Ishikawa (cell line): Measurements from ENCODE around the gene ATP1B3.

ENCODE experiments used
- CEBPB ChIP-seq: IDR thresholded peaks from 2 replicates; pipeline ENCODE4 v1.6.1; 2012
- CREB1 ChIP-seq: IDR thresholded peaks from 2 replicates; pipeline ENCODE4 v1.6.1; 2012; ENCODE audit warnings: low read depth
- EGR1 ChIP-seq: IDR thresholded peaks from 2 replicates; pipeline ENCODE4 v1.6.1; 2012
- TF ChIP-seq, protein P1 (sequence below): IDR thresholded peaks from 2 replicates; pipeline ENCODE4 v1.6.1; 2012
- TF ChIP-seq, protein P2 (sequence below): IDR thresholded peaks from 2 replicates; pipeline ENCODE4 v1.6.1; 2012; ENCODE audit warnings: low read depth, mild to moderate bottlenecking

DNA sequence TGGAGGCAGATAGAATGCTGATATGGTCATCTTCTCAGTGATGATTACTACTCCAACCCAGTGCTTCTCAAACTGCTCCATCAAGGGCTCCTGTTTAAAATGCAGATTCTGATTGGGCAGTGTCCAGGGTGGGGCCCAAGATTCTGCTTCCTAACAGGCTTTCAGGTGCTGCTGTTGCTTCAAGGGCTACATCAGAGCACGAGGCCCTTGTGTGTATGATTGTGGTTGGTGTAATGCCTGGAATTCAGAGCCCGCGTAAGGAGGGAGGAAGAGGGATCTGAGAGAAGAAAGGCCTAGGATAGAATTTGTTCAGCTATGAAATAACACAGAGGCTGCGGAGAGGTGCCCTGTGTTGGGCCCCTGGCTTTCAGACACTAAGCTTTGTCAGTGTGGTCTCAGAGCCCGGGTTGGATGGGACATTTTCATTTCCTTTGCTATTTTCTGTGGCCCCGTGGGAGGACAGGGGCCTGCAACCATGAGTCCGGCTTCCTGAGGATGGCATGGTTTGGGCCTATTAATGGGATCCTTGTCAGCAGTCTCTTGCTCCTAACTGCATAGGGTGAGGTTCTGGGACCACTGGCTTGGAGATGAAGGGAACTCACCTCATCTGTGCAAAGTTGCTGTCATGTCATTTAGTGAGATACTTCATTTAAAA, 53.0 kb downstream of the ATP1B3 start:
- TF ChIP-seq, protein P1, sequence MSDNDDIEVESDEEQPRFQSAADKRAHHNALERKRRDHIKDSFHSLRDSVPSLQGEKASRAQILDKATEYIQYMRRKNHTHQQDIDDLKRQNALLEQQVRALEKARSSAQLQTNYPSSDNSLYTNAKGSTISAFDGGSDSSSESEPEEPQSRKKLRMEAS, result no peak
- TF ChIP-seq EGR1 (no peak), CREB1 (no peak), CEBPB (no peak)
- TF ChIP-seq, protein P2, sequence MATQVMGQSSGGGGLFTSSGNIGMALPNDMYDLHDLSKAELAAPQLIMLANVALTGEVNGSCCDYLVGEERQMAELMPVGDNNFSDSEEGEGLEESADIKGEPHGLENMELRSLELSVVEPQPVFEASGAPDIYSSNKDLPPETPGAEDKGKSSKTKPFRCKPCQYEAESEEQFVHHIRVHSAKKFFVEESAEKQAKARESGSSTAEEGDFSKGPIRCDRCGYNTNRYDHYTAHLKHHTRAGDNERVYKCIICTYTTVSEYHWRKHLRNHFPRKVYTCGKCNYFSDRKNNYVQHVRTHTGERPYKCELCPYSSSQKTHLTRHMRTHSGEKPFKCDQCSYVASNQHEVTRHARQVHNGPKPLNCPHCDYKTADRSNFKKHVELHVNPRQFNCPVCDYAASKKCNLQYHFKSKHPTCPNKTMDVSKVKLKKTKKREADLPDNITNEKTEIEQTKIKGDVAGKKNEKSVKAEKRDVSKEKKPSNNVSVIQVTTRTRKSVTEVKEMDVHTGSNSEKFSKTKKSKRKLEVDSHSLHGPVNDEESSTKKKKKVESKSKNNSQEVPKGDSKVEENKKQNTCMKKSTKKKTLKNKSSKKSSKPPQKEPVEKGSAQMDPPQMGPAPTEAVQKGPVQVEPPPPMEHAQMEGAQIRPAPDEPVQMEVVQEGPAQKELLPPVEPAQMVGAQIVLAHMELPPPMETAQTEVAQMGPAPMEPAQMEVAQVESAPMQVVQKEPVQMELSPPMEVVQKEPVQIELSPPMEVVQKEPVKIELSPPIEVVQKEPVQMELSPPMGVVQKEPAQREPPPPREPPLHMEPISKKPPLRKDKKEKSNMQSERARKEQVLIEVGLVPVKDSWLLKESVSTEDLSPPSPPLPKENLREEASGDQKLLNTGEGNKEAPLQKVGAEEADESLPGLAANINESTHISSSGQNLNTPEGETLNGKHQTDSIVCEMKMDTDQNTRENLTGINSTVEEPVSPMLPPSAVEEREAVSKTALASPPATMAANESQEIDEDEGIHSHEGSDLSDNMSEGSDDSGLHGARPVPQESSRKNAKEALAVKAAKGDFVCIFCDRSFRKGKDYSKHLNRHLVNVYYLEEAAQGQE, result no peak
